Mesenchymal stem cell (in vitro differentiated cells and primary cell): ENCODE measurements around the gene SORBS2.
A peak's percentile ranks its signal among the peaks of the same experiment; 100 is the strongest.

Experiments
- DNase-seq: peaks from one replicate; pipeline ENCODE4 v3.0.0-alpha.2; 2013
- H2AFZ ChIP-seq: one replicate; pipeline ENCODE4 v1.6.1; 2013; ENCODE audit warnings: low read depth, mild to moderate bottlenecking, control low read depth, inconsistent platforms, low read length, moderate library complexity
- H2AK5ac ChIP-seq: 2 replicates; pipeline ENCODE4 v1.6.1; 2013; ENCODE audit warnings: low read length, moderate library complexity, mild to moderate bottlenecking, inconsistent platforms; ENCODE audit not compliant: severe bottlenecking
- H2BK120ac ChIP-seq: one replicate; pipeline ENCODE4 v1.6.1; 2013; ENCODE audit warnings: low read depth, mild to moderate bottlenecking, inconsistent platforms, low read length, moderate library complexity
- H2BK12ac ChIP-seq, 2 experiments: one replicate each; pipeline ENCODE4 v1.6.1; 2013; ENCODE audit warnings: inconsistent platforms in 2 of 2, low read length in 2 of 2, mild to moderate bottlenecking in 2 of 2, moderate library complexity in 2 of 2, control low read depth in 1 of 2
- H2BK15ac ChIP-seq: one replicate; pipeline ENCODE4 v1.6.1; 2013; ENCODE audit warnings: mild to moderate bottlenecking, low read depth, inconsistent platforms; ENCODE audit not compliant: poor library complexity, severe bottlenecking
- H2BK5ac ChIP-seq: 2 replicates; pipeline ENCODE4 v1.6.1; 2013; ENCODE audit warnings: low read depth, mild to moderate bottlenecking, low read length, control low read depth, inconsistent platforms; ENCODE audit not compliant: poor library complexity, severe bottlenecking
- H3K14ac ChIP-seq, 2 experiments: one replicate each; pipeline ENCODE4 v1.6.1; 2013; ENCODE audit warnings: inconsistent platforms in 2 of 2, low read length in 2 of 2, control low read depth in 1 of 2, mild to moderate bottlenecking in 1 of 2, moderate library complexity in 1 of 2
- H3K18ac ChIP-seq, 2 experiments: one replicate each; pipeline ENCODE4 v1.6.1; 2013; ENCODE audit warnings: inconsistent platforms in 2 of 2, low read length in 2 of 2, control low read depth in 1 of 2, low read depth in 1 of 2, mild to moderate bottlenecking in 1 of 2
- H3K23ac ChIP-seq, 2 experiments: one replicate each; pipeline ENCODE4 v1.6.1; 2013; ENCODE audit warnings: inconsistent platforms in 2 of 2, low read length in 2 of 2, mild to moderate bottlenecking in 2 of 2, moderate library complexity in 2 of 2, control low read depth in 1 of 2
- H3K27ac ChIP-seq: 2 replicates; pipeline ENCODE4 v1.5.1; 2013; ENCODE audit warnings: mild to moderate bottlenecking, moderate library complexity, low read length, control low read depth, inconsistent platforms; ENCODE audit not compliant: poor library complexity, severe bottlenecking
- H3K27me3 ChIP-seq, 2 experiments: 2 replicates each; pipeline versions ENCODE4 v1.6.1 to v1.7.0; 2013; ENCODE audit warnings: low read length in 2 of 2, mild to moderate bottlenecking in 2 of 2, moderate library complexity in 2 of 2, control low read depth in 1 of 2, inconsistent platforms in 1 of 2; ENCODE audit not compliant: control insufficient read depth in 1 of 2, insufficient read depth in 1 of 2
- H3K36me3 ChIP-seq, 2 experiments: 2 replicates each; pipeline versions ENCODE4 v1.6.1 to v1.7.0; 2013; ENCODE audit warnings: low read length in 2 of 2, control low read depth in 1 of 2, inconsistent platforms in 1 of 2, low read depth in 1 of 2, mild to moderate bottlenecking in 1 of 2; ENCODE audit not compliant: insufficient read depth in 2 of 2, control insufficient read depth in 1 of 2
- H3K4ac ChIP-seq, 2 experiments: one replicate each; pipeline ENCODE4 v1.6.1; 2013; ENCODE audit warnings: inconsistent platforms in 2 of 2, low read length in 2 of 2, mild to moderate bottlenecking in 2 of 2, moderate library complexity in 2 of 2, control low read depth in 1 of 2, low read depth in 1 of 2
- H3K4me1 ChIP-seq: 2 replicates; pipeline ENCODE4 v1.6.1; 2013; ENCODE audit warnings: low read depth, low read length, control low read depth; ENCODE audit not compliant: control insufficient read depth, insufficient read depth
- H3K4me2 ChIP-seq: 2 replicates; pipeline ENCODE4 v1.6.1; 2013; ENCODE audit warnings: low read length, mild to moderate bottlenecking, inconsistent platforms; ENCODE audit not compliant: poor library complexity, severe bottlenecking
- H3K4me3 ChIP-seq, 2 experiments: 2 replicates each; pipeline versions ENCODE4 v1.5.1 to v1.7.0; 2013; ENCODE audit warnings: low read length in 2 of 2, mild to moderate bottlenecking in 2 of 2, control low read depth in 1 of 2, low read depth in 1 of 2; ENCODE audit not compliant: insufficient read depth in 1 of 2
- H3K79me1 ChIP-seq: replicated peaks from 2 replicates; pipeline ENCODE4 v1.6.1; 2013; ENCODE audit warnings: mild to moderate bottlenecking, control low read depth, low read length, inconsistent platforms; ENCODE audit not compliant: poor library complexity, severe bottlenecking
- H3K9ac ChIP-seq: 2 replicates; pipeline ENCODE4 v1.7.0; 2013; ENCODE audit warnings: mild to moderate bottlenecking, low read length, moderate library complexity
- H3K9me3 ChIP-seq: 2 replicates; pipeline ENCODE4 v1.7.0; 2013; ENCODE audit warnings: mild to moderate bottlenecking, low read length; ENCODE audit not compliant: control insufficient read depth
- H4K8ac ChIP-seq: one replicate; pipeline ENCODE4 v1.6.1; 2013; ENCODE audit warnings: inconsistent platforms, mild to moderate bottlenecking, low read length, moderate library complexity
- H4K91ac ChIP-seq: one replicate; pipeline ENCODE4 v1.6.1; 2013; ENCODE audit warnings: mild to moderate bottlenecking, low read length, inconsistent platforms
- WGBS: methylation state at CpG from one replicate; pipeline ENCODE4 v1.1.7; 2013; ENCODE audit warnings: mixed read lengths; 5-methylcytosine and 5-hydroxymethylcytosine counted together

SORBS2 gene

DNA sequence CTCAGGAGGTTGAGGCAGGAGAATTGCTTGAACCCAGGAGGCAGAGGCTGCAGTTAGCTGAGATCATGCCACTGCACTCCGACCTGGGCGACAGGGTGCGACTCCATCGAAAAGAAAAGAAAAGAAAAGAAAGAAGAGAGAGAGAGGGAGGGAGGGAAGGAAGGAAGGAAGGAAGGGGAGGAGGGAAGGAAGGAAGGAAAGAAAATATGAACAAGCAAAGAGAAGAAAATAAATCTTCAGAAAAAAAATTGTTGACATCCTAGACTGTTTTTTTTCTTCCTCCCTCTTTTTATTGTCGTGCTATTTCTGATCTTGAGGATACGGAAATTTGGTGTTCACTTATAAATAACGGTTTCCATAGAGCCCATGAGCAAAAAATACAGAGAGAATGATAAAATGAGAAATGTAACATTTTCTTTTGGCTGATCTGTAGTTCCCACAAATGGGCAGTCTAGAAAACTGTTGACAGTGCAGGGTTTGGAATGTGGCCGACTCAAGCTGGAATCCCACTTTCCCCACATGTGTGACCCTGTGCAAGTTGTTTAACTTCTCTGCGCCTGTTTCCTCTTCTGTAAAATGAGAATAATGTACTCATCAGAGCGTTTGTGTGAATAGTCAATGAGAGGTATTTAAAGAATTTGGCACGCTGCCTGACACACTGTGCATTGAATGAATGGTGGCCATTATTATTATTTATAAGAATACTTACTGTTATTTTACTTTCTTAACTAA lies 19.4 kb downstream of the SORBS2 start:
- H3K36me3 ChIP-seq: no peaks in the 10 kb centered on the region
- peak; percentile 90 for DNase-seq
- no peak overlapping the region for H3K14ac ChIP-seq
- H3K4me1 ChIP-seq: peaks cover 13% of the 10 kb centered on the region
- peak overlapping the region; percentile 88 for H3K27ac ChIP-seq
- H2BK15ac ChIP-seq: no peak overlapping the region
- peak overlapping the region in 1 of 2 experiments; percentile 28 for H3K4ac ChIP-seq
- no peak overlapping the region for H3K4me3 ChIP-seq
- no peak overlapping the region for H3K23ac ChIP-seq
- no peaks in the 10 kb centered on the region for H3K79me1 ChIP-seq
- H2BK120ac ChIP-seq: no peak overlapping the region
- H3K18ac ChIP-seq: peak overlapping the region in 1 of 2 experiments; percentile 24
- H2BK5ac ChIP-seq: peak overlapping the region; percentile 9
- H2BK12ac ChIP-seq: peak overlapping the region in 1 of 2 experiments; percentile 88
- no peak overlapping the region for H3K9ac ChIP-seq
- peak overlapping the region; percentile 57 for H2AK5ac ChIP-seq
- 61% methylated on average over 7 of the region's 11 CpGs for WGBS
- no peaks in the 10 kb centered on the region for H3K27me3 ChIP-seq
- H3K4me2 ChIP-seq: no peak overlapping the region
- H4K91ac ChIP-seq: no peak overlapping the region
- H4K8ac ChIP-seq: no peak overlapping the region
- H3K9me3 ChIP-seq: no peaks in the 10 kb centered on the region
- H2AFZ ChIP-seq: no peak overlapping the region

DNA sequence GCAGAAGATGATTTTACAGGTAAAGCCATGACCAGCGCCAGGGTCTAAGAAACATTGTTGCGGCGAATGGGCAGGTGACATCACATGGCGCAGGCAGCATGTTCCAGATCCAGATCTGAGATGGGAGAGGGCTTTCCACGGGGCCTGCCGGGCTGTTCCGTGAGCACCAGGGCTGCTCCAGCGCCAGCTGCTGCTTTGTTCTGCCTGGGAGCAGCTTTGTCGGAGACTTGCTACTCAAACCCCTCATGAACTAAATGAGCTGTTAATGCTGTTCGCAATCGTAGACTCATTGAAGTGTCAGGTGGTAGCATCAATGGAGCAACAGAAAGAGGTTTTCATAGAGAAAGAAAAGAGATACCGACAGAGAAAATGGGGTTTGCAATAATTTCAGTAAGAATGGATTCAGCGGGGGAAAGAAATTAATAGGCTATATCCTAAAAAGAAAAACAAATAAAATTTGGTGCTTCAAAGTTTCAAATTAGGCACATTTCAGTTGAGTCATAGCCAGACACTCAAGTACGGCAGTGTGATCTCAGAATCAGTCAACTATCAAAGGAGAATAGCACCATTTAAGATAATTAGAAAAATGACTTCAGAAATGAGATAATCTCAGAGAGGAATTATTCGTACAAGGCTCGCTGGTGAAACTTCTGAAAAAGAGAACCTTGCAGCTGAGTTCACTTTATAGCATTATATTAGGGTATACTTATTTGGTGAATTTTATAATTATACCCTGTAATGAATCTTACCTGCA lies 23.9 kb downstream of the SORBS2 start:
- 97% methylated on average over 11 of the region's 16 CpGs for WGBS
- Histone ChIP-seq H3K9me3 (no peaks in the 10 kb centered on the region), H2AFZ (no peak overlapping the region), H3K18ac (no peak overlapping the region), H3K4me1 (peaks cover 2% of the 10 kb centered on the region), H3K27me3 (no peaks in the 10 kb centered on the region), H3K4me3 (no peak overlapping the region), H3K79me1 (no peaks in the 10 kb centered on the region), H3K27ac (no peak overlapping the region), H3K14ac (peak overlapping the region in 1 of 2 experiments; percentile 82), H4K8ac (no peak overlapping the region), H3K4ac (peak overlapping the region in 1 of 2 experiments; percentile 46), H2BK15ac (no peak overlapping the region), H2BK12ac (no peak overlapping the region), H3K36me3 (no peaks in the 10 kb centered on the region), H2BK5ac (no peak overlapping the region), H3K9ac (no peak overlapping the region), H3K4me2 (no peak overlapping the region), H2BK120ac (no peak overlapping the region), H2AK5ac (peak overlapping the region; percentile 56), H3K23ac (no peak overlapping the region), H4K91ac (no peak overlapping the region)
- no peak for DNase-seq

DNA sequence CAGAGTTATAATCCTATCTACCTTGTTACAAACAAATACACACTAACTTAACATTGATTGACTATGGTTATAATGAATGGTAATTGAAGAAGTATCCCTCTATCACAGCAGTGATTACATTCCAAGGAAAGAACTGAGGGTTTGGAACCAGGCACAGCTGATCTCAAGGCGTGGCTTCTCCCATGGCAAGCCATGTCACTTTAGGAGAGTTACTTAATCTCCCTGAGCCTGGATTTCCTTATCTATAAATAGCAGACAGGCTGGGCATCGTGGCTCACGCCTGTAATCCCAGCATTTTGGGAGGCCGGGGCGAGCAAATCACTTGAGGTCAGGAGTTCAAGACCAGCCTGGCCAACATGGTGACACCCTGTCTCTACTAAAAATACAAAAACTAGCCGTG lies 25.6 kb downstream of the SORBS2 start:
- no peak overlapping the region for H3K14ac ChIP-seq
- no peak overlapping the region for H3K4me2 ChIP-seq
- no peak overlapping the region for H3K23ac ChIP-seq
- H3K27me3 ChIP-seq: no peaks in the 10 kb centered on the region
- H2BK15ac ChIP-seq: no peak overlapping the region
- no peak overlapping the region for H3K4ac ChIP-seq
- H3K79me1 ChIP-seq: no peaks in the 10 kb centered on the region
- no peaks in the 10 kb centered on the region for H3K36me3 ChIP-seq
- DNase-seq: no peak
- 71% methylated on average over 5 of the region's 6 CpGs for WGBS
- H3K18ac ChIP-seq: no peak overlapping the region
- H2AK5ac ChIP-seq: no peak overlapping the region
- no peak overlapping the region for H2BK120ac ChIP-seq
- H3K9me3 ChIP-seq: no peaks in the 10 kb centered on the region
- H4K91ac ChIP-seq: no peak overlapping the region
- H2BK5ac ChIP-seq: no peak overlapping the region
- no peak overlapping the region for H3K4me3 ChIP-seq
- H4K8ac ChIP-seq: no peak overlapping the region
- H3K4me1 ChIP-seq: no peaks in the 10 kb centered on the region
- H2BK12ac ChIP-seq: no peak overlapping the region
- no peak overlapping the region for H3K27ac ChIP-seq
- H2AFZ ChIP-seq: no peak overlapping the region
- no peak overlapping the region for H3K9ac ChIP-seq

DNA sequence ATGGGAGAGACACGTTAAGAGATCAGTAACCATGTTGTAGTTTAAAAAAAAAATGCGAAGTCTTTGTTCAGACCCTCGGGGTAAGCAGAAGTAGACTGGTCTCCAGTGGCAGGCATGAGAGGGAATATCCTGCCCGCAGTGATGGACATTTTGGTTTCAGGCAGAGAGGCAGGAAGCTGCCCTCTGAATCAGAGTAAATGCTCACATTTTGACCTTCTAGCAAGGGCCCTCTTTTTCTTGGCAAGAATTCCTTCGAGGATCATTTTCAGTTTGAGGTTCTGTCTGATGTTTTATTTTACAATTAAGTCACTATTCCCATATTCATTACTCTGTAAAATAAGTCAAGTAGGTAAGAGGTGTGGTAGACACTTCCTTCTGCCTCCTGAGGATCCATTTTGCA lies 28.4 kb downstream of the SORBS2 start:
- Histone ChIP-seq H3K14ac (no peak overlapping the region), H3K9ac (no peak overlapping the region), H3K23ac (no peak overlapping the region), H3K18ac (no peak overlapping the region), H2AFZ (no peak overlapping the region), H4K91ac (no peak overlapping the region), H3K36me3 (no peaks in the 10 kb centered on the region), H3K4me3 (no peak overlapping the region), H3K79me1 (no peaks in the 10 kb centered on the region), H3K4ac (no peak overlapping the region), H4K8ac (no peak overlapping the region), H3K27me3 (no peaks in the 10 kb centered on the region), H2AK5ac (no peak overlapping the region), H2BK120ac (no peak overlapping the region), H3K9me3 (no peaks in the 10 kb centered on the region), H3K4me1 (no peaks in the 10 kb centered on the region), H3K4me2 (no peak overlapping the region), H2BK5ac (no peak overlapping the region), H2BK15ac (no peak overlapping the region), H3K27ac (no peak overlapping the region), H2BK12ac (no peak overlapping the region)
- no peak for DNase-seq
- WGBS: 73% methylated on average over 3 of the region's 5 CpGs
